Epithelial cell of proximal tubule (primary cell): ENCODE data around the gene AHI1. TPM values are rescaled to one million over a fixed set of nuclear protein-coding genes. Genes with fewer than 3 reads are reported as not detected.
A peak's percentile ranks its signal among the peaks of the same experiment; 100 is the strongest.

Source experiments
- DNase-seq: peaks from one replicate; pipeline ENCODE4 v3.0.0-alpha.2; 2011; ENCODE audit warnings: low read depth
- H3K4me3 ChIP-seq: 2 replicates; pipeline ENCODE4 v1.5.1; 2011; ENCODE audit warnings: low read depth, mild to moderate bottlenecking, low read length
- total RNA-seq: library from RNA; depleted of rRNA; stranded (reverse); fragments of >200 nt; gene quantifications from 2 replicates; pipeline ENCODE4 v1.2.3, GENCODE V29; 2015
- TF ChIP-seq, protein P1 (sequence below): conservative IDR thresholded peaks from 2 replicates; pipeline ENCODE4 v1.5.1; 2012; ENCODE audit warnings: low read depth, mild to moderate bottlenecking, low read length

Gene AHI1
- total RNA-seq, 1 donor from 2014 or later = 7.5 TPM

DNA sequence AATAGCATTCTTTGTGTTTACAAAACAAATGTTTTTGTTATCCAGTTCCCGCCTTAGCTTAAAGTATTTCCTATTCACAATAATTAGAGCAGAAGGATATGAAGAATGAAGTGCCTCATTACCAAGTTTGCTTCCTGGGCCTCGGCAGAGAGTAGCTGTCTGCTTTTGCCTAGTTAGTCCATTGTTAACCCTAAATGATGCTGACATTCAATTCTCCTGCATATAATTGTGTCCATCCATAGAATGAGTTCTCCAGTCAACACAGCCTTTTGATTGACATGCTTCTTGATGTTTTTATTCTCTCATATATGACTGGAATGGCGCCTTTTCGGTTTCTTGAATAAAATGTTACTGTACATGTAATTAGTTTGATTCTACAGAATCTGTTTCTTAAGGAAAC lies 215.6 kb downstream of the AHI1 start:
- no peak overlapping the region for H3K4me3 ChIP-seq
- TF ChIP-seq, protein P1, sequence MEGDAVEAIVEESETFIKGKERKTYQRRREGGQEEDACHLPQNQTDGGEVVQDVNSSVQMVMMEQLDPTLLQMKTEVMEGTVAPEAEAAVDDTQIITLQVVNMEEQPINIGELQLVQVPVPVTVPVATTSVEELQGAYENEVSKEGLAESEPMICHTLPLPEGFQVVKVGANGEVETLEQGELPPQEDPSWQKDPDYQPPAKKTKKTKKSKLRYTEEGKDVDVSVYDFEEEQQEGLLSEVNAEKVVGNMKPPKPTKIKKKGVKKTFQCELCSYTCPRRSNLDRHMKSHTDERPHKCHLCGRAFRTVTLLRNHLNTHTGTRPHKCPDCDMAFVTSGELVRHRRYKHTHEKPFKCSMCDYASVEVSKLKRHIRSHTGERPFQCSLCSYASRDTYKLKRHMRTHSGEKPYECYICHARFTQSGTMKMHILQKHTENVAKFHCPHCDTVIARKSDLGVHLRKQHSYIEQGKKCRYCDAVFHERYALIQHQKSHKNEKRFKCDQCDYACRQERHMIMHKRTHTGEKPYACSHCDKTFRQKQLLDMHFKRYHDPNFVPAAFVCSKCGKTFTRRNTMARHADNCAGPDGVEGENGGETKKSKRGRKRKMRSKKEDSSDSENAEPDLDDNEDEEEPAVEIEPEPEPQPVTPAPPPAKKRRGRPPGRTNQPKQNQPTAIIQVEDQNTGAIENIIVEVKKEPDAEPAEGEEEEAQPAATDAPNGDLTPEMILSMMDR = no peak
- no peak for DNase-seq

DNA sequence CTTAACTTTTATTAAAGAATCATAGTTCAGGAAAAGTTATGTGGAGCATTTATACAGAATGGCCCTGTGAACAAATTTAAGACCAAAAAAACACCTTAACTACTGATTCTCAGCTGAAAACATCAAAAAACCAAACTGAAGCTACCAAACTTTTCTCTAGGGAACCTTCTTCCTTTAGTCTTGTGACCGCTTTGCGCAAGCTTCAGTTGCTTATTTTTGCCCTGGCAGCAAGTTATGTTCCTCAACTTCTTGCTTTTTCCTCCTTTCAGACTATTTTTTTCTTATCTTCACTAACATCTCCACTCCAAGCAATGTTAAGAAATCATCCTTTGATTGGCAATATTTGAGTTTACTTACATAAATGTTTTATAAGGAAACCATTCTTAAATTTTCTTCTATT lies 216.3 kb downstream of the AHI1 start:
- DNase-seq = no peak
- TF ChIP-seq, protein P1 = no peak
- H3K4me3 ChIP-seq = no peak overlapping the region

DNA sequence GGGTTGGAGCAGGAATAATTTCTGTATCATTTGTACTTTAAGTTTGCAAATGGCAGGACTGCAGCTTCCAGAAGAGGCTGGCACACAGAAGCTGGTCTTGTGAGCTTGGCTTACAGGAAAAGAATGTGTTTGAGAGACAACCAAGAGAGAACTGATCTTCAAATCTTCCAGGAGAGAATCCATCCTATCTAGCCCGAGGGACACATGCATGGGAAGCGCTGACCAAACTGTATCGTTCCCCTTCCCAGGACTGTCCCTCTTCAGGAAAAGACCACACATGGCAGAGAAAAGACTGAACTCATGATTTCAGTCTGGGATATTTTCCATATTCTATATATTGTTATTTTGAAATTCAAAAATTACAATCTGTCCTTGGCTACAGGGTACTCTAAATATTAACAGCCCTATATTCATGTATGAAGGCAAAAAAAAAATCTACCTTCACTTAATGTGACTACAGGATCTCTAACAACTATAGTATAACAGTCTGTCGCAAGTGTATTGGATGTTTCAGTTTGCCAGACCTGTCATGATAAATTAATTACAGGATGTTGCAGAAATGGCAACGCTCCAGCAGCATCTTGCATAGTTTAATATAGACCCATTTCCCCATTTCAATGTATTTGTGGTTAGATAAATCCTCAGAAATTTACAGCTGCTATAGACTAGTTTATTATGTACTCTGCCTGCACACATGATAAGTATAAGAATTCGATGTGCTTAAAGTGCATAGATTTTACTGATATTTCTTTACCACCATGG lies 217.0 kb downstream of the AHI1 start:
- DNase-seq = no peak
- TF ChIP-seq, protein P1 = no peak
- H3K4me3 ChIP-seq = no peak overlapping the region

DNA sequence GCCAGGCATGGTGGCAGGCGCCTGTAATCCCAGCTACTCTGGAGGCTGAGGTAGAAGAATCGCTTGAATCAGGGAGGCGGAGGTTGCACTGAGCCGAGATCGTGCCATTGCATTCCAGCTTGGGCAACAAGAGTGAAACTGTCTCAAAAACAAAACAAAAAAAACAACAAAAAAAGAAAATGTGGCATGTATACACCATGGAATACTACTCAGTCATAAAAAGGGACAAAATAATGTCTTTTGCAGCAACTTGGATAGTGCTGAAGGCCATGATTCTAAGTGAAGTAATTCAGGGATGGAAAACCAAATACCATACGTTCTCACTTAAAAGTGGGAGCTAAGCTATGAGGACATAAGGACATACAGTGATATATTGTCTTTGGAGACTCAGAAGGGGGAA lies 220.1 kb downstream of the AHI1 start:
- TF ChIP-seq, protein P1 = no peak
- no peak overlapping the region for H3K4me3 ChIP-seq
- DNase-seq = no peak

DNA sequence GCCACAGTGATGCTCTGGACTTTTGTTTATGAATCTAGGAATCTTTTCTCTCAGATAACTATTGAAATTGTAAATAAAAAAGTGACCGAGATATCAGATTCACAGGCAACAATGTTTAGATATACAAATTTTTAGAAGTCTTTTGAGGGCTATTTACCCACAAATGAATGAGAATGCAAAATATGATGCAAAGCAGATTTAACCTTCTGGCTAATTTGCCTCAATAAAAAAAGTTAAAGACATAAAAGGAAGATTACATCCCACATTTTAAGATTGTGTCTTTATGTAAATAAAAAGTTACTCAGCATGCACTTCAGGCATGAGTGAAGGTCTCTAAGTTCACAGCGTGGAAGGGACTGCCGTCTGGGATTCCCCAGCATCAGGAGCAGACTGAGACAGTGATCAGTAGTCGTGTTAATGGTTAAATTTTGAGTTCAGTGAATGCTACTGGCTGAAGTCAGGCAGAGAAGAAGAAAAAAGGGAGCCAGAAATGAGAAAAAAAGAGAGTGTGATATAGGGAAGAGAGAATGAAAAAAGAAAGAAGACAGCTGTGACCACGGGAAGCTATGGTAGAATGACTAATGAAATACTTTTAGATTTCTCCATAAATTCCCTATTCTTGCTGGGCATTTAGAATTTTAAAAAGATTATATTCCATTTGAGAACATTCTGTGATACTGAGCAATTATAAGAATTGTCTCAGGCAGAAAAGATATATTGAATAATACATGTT lies 222.8 kb downstream of the AHI1 start:
- peak; percentile 42 for DNase-seq
- TF ChIP-seq, protein P1 = no peak

DNA sequence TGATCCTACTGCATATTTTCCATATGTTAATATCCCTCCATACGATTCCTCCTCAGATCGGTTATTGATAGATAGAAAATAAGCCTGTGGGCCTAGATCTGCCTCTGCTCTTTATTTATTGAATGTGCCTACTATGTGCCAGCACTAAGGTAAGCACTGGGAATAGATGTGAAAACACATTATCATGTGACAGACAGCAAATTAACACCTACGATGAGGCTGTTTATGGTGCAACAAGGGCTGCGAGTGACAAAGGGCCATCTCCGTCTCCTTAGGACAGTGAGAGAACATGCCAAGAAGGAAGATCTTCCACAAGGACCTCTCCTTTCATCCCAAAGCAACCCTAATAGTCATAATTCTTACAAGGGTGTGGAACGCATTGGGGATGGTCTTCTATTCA lies 225.9 kb downstream of the AHI1 start:
- TF ChIP-seq, protein P1 = no peak
- no peak overlapping the region for H3K4me3 ChIP-seq
- no peak for DNase-seq

More for the DNA sequence above, 222.8 kb downstream of the AHI1 start:
- no peak overlapping the region for H3K4me3 ChIP-seq
